Measurements from ENCODE around the gene SLC5A1.

- peak in 5 of 6 experiments; percentile 20 to 86 (median 76) for TF ChIP-seq CTCF (IDR thresholded peaks at IDR 0.05)
- no peak for TF ChIP-seq POLR2A (IDR thresholded peaks at IDR 0.05)
These were observed 37.8 kb downstream of the SLC5A1 start for GRCh38 chr22:32080904-32081303.
